ENCODE data around the gene LOXL3. TPM values are rescaled to one million over a fixed set of nuclear protein-coding genes. Genes with fewer than 3 reads are reported as not detected.

The LOXL3 gene
- total and polyA plus RNA-seq, 2 of the 8 experiments (the other 6 are each of a cell fraction or from before 2014, with no cell fraction given), result 22.4 to 27.2 TPM

DNA sequence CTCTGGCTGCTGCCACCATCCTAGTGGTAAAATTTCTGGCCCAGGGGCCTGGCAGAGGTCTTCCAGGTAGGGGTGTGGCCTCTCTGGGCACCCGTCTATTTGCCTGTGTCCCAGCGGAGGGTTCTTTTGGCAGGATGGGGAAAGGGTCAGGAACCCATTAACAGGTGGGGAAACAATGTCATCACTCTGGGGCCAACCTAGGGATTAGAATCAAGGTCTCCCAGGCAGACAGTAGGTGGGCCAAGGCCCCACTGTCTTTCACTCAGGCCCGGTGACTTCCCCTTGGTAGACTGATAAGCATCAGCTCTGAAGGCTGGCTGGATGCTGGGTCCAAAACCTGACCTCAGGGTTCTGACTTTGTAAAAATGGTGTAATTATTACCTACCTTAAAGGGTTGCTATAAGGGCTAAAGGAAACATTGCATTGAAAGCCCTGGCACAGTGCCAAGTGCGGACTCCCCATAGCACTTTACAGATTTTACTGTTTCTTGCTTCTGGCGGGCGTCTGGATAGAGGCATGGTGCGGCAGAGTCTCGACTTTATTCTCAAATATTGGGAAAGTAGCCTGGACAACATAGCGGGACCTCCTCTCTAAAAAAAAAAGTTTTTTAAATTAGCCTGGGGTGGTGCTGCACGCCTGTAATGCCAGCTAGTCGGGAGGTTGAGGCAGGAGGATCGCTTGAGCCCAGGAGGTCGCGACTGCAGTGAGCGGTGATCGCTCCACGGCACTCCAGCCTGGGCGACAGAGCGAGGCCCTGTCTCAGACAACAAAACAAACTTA is 56.6 kb downstream of the LOXL3 start:
- Histone ChIP-seq H3K9me3 (ENCODE audit: insufficient read depth in 2 of 2, low read depth in 1 of 2, low read length in 1 of 2) (no peaks in the 10 kb centered on the region), H2BK12ac (ENCODE audit: low read depth, low read length) (no peak overlapping the region; the same call in 1 of the 2 replicates), H2BK20ac (ENCODE audit: low read length) (no peak overlapping the region), H3K18ac (ENCODE audit: extremely low read depth, low read length) (0 out of 2 replicates have a peak overlapping the region, but pooled peaks have one; percentile 48), H3K27ac (ENCODE audit: low read depth, low read length) (no peak overlapping the region), H4K20me1 (replicated peaks in 1 of 2; ENCODE audit: control insufficient read depth in 1 of 2, insufficient read depth in 2 of 2, low read length in 2 of 2) (peaks cover 0 to 16% of the 10 kb centered on the region in 2 experiments), H4K5ac (ENCODE audit: insufficient read length, low read depth, low read length) (no peak overlapping the region), H3K23ac (ENCODE audit: insufficient read length) (no peak overlapping the region), H2AFZ (ENCODE audit: low read length) (no peak overlapping the region), H2BK15ac (ENCODE audit: low read length) (no peak overlapping the region), H3K27me3 (replicated peaks in 1 of 4; ENCODE audit: control insufficient read depth in 3 of 4, extremely low read depth in 1 of 4, insufficient read depth in 3 of 4, low read length in 3 of 4) (peaks cover 60 to 73% (median 72%) of the 10 kb centered on the region in 4 experiments), H3K79me1 (ENCODE audit: low read depth, low read length) (no peaks in the 10 kb centered on the region), H3K56ac (replicated peaks; ENCODE audit: insufficient read length, low read depth, low read length) (no peak overlapping the region), H2BK120ac (replicated peaks; ENCODE audit: low read depth, low read length) (no peak overlapping the region), H3K79me2 (ENCODE audit: control insufficient read depth in 1 of 2, insufficient read depth in 2 of 2, low read length in 2 of 2) (no peaks in the 10 kb centered on the region), H3K4ac (replicated peaks; ENCODE audit: insufficient read length, low read depth, low read length) (no peak overlapping the region), H4K8ac (ENCODE audit: extremely low read depth, insufficient read depth, low read length) (peak overlapping the region; percentile 75), H3K14ac (ENCODE audit: insufficient read length) (no peak overlapping the region), H3K23me2 (ENCODE audit: low read depth, low read length) (peaks cover 20% of the 10 kb centered on the region; the same call in 1 of the 2 replicates), H3K9ac (replicated peaks in 1 of 4; ENCODE audit: extremely low read depth in 1 of 4, low read depth in 3 of 4, low read length in 3 of 4) (no peak overlapping the region), H3K4me3 (ENCODE audit: extremely low read depth in 1 of 4, insufficient read depth in 2 of 4, low read depth in 3 of 4, low read length in 4 of 4) (peak overlapping the region; percentile 20 to 57 (median 46); a peak in 6 of 8 replicates), H3K4me2 (ENCODE audit: insufficient read depth in 1 of 2, low read depth in 2 of 2, low read length in 2 of 2) (peak overlapping the region; percentile 78 to 97), H2AK5ac (ENCODE audit: low read depth, low read length) (no peak overlapping the region), H3K4me1 (replicated peaks in 1 of 4; ENCODE audit: control insufficient read depth in 3 of 4, insufficient read depth in 4 of 4, low read length in 3 of 4) (peaks cover 5 to 39% (median 22%) of the 10 kb centered on the region in 4 experiments), H3K36me3 (ENCODE audit: control insufficient read depth in 2 of 4, insufficient read depth in 4 of 4, low read length in 3 of 4) (peaks cover under 1 to 9% (median 4%) of the 10 kb centered on the region in 4 experiments; a peak in 4 of 8 replicates), H2BK5ac (ENCODE audit: low read depth, low read length) (no peak overlapping the region; the same call in 1 of the 2 replicates), H4K91ac (replicated peaks; ENCODE audit: insufficient read length, low read length) (no peak overlapping the region)
- WGBS, 2 experiments (ENCODE audit: extremely low coverage in 1 of 2, insufficient coverage in 1 of 2, insufficient read length in 1 of 2, insufficient replicate concordance in 2 of 2, low coverage in 1 of 2, low lambda C conversion rate in 2 of 2, missing lambda C conversion rate in 1 of 2), result 55% methylated on average over 19 of the region's 19 CpGs; no CpG with 5 or more reads in 1 of the 2 experiments
- CTCF ChIA-PET (ENCODE audit: partially characterized antibody), result interaction anchor here (1.1 to 5.1 kb wide), 5 partner anchors 13 to 90 kb away, joined by 3 to 24 read pairs (median 8); partner anchors contain the start of genes CCDC142 and TTC31
- DNase-seq (ENCODE audit: low read depth in 1 of 2, low spot score in 2 of 2), result no peak
- FAIRE-seq, result no peak
- POLR2A ChIA-PET (ENCODE audit: partially characterized antibody), result interaction anchor here (0.6 to 9.4 kb wide), 17 partner anchors 7 to 496 kb away, joined by 3 to 73 read pairs (median 5); partner anchors contain the start of genes AUP1, CCDC142, DQX1 and HTRA2
- TF ChIP-seq, protein P1, sequence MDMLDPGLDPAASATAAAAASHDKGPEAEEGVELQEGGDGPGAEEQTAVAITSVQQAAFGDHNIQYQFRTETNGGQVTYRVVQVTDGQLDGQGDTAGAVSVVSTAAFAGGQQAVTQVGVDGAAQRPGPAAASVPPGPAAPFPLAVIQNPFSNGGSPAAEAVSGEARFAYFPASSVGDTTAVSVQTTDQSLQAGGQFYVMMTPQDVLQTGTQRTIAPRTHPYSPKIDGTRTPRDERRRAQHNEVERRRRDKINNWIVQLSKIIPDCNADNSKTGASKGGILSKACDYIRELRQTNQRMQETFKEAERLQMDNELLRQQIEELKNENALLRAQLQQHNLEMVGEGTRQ (IDR thresholded peaks at IDR 0.05; ENCODE audit: low read length), result no peak
- TF ChIP-seq SUZ12 (IDR thresholded peaks at IDR 0.05; ENCODE audit: low read length) (no peak), HDAC6 (IDR thresholded peaks at IDR 0.05; ENCODE audit: low read depth, low read length) (no peak), CREB1 (IDR thresholded peaks at IDR 0.05) (no peak), BACH1 (IDR thresholded peaks at IDR 0.05; ENCODE audit: low read length) (no peak), TEAD4 (IDR thresholded peaks at IDR 0.05; ENCODE audit: low read depth, low read length) (no peak), SIX5 (IDR thresholded peaks at IDR 0.05; ENCODE audit: low read depth, low read length) (no peak)
